Measurements from ENCODE around the gene ITPA.
"Not testable (repeated sequence)": the region's sequence is repeated elsewhere in the genome, so short reads cannot be mapped to it uniquely, and the experiment has no call there.

ITPA gene

DNA sequence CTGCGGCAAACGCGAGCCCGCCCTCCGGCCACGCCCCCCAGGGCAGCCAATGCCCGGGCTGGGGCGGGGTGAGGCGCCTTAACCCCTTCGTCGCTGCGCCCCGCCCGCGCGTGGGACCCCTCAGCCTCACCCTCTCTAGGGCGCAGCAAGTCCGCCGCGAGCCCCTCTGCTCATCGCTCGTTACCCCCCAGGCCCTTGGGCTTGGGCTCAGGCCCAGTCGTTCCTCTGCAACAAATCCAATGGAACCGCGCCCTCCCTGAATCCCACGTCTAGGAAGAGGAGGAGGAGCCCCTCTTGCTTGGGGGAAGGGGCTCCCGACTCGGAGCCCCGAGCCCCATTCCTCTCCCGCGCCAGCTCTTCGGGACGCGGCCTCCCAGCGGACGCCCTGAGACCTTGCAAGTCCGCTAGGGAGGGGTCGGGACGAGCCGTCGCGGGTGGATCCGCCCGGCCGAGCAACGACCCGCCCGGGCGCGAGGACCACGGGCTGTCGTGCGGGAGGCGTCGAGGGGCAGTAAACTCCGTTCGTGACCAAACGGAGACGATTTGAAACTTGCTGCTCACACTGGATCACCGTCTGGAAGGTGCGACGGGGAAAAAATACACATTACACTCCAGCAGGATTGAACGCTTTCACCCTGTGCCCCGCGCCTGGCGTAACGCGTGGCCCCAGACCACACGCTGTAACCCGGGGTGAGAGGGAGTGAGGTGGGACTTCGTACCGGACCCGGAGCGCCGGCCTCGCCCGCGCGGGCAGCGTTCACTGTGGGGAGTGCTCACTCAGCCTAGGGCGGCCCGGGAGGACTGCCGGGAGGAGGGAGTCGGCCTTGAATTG, 35.5 kb upstream of the ITPA start:
- peak; percentile 67 for DNase-seq

DNA sequence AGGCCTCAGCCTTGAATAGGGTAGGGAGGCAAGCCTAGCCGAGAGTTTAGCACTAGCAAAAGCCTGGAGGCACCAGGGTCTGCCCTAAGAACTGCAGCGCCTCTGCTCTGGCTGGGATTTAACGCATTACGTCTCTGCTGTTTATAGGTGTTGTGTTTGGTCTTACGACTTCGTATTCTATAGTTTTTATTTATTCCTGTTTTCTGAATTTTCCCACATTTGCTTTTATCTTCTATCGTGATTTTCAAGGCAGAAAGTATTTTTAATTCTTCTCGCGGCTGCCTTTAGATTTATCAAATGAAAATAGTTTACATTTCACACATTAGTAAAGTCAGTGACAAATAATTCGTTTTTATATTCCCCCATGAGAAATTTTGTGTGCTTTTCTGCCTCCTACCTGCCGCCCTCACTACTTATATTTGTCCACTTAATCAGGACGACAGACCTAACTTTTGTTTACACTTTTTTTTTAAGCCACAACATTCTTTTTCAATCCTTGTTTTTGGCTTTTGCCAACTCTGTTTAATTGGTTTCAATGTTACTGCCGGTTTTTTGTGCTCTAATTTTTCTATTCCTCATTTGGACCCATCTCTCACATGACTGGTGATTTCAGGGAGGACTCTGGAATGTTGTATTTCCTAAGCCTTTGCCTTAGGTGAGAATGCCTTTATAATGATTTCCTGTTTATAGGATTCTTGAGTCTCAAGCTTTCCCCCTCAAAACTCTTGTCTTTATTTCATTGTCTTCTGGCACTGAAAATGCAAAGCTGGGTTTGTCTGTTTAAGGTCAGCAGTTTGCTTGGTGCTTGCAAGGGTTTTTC, 34.6 kb upstream of the ITPA start:
- no peak for DNase-seq

DNA sequence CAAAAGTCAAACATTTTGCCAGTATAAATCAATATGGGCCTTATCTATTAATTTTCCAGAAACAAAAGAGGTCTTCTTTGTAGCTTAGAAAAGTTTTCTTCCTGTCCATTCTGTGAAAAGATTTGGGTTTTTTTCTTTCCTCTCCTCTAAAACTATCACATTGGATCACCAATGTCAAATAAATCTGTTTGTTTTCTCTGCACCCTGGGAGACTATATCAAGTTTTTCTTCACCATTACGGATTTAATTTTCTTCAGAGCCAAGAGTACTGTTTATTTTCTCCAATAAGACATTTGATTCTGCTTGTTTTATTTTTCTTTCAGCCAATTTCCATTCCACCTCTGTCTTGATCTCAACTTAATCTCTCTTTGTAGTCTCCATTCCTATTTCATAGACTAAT, 34.0 kb upstream of the ITPA start:
- DNase-seq = no peak

DNA sequence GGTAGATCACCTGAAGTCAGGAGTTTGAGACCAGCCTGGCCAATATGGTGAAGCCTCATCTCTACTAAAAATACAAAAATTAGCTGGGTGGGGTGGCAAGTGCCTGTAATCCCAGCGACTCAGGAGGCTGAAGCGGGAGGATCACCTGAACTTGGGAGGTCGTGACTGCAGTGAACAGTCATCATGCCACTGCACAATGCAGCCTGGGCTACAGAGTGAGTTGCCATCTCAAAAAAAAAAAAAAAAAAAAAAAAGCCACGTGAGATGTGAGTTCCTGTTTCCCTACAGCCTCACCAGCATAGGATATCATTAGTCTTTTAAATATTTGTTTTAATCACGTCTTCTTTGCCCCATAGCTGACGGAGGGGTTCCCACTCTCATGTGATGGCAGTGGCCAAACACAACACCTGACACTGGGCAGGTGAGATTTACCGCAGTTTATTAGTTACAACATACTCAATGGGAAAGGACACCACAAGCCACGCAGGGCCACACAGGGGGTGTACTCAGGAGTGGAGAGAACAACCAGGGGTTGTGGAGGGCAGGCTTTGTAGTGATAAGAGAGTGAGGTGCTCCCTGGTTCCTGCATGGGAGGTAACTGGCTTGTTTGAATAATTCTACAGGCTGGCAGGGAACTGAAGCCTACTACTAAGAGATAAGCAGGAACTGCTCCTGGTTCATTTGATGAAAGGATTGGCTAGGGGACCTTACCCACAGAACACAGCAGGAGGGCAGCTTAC, 31.4 kb upstream of the ITPA start:
- DNase-seq = no peak

DNA sequence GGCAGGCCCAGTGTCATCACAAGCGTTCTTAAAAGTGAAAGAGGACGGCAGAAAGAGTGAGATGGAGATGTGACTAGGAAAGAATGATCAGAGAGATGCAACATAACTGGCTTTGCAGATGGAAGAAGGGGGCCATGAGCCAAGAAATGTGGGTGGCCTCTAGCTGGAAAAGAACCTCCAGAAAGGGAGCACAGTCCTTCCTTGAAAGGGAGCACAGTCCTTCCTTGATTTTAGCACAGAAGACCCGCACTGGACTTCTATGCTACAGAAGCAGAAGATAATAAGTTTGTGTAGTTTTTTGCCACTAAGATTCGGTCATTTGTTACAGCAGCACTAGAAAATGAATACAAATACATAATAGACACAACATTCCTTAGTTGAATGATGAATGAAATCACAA, 29.0 kb upstream of the ITPA start:
- DNase-seq = no peak

DNA sequence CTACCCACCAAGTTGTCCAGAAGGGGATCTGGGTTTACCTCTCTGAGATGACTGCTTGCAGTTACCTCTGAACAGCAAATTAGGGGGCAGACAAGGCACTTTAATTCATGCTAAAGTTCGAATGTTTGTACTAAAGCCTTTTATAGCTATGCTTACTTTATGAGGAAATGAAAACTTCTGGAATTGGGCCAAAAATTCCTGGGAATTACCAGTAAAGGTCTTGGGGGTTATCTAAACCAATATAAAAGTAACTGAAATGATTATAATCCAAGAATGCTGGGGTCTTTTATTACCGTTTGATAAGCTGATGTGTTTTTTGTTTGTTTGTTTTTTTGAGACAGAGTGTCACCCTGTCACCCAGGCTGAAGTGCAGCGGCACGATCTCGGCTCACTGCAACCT, 28.0 kb upstream of the ITPA start:
- no peak for DNase-seq

DNA sequence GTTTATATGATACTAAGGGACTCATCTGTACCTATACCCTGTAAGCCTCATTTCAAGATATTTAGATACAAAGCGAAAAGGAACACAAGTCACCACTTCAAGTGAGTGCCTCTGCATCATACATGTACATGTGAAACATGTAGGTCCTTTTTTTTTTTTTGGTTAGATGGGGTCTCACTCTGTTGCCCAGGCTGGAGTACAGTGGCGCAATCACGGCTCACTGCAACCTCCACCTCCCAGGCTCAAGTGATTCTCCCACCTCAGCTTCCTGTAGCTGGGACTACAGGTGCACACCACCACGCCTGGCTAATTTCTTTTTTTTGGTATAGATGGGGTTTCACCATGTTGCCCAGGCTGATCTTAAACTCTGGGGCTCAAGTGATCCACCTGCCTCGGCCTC, 26.9 kb upstream of the ITPA start:
- not testable (repeated sequence) for DNase-seq

DNA sequence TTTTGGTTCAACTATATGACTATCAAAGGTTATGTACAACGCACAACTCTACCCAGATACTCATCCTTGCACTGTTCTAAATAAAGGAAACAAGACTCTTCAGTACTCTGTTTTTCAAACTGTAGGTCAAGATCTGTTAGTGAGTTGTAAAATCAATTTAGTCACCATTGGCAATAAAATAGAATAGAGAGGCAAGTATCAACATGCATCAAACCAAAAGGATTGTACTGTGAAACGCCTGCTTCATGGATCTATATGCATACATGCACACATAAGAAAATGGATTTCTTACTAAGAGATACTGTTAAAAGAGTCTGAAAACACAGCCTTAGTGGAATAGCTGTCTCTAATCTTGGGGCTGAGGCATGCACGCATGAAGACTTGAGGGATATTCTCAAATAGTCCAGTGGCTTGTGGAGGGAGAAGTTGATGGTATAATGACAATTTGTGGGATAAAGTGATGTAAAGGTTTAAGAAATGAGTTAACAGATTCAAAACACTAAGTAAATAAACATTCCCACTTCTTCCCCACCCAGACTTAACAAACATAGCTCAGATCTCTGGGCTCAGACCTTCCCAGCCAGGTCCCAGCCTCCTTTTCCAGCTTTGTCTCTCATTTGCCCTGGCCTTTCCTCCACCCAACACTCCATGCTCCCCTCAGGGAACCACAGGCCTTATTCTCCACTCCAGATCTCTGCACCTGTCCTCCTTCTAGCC, 25.2 kb upstream of the ITPA start:
- DNase-seq = no peak

DNA sequence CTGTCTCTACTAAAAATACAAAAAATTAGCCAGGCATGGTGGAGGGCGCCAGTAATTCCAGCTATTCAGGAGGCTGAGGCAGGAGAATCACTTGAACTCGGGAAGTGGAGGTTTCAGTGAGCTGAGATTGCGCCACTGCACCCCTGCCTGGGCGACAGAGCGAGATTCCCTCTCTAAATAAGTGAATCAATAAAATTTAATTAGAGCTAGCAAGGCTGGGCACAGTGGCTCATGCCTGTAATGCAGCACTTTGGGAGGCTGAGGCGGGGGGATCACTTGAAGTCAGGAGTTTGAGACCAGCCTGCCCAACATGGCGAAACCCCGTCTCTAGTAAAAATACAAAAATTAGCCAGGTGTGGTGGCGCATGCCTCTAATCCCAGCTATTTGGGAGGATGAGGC, 21.4 kb upstream of the ITPA start:
- not testable (repeated sequence) for DNase-seq

DNA sequence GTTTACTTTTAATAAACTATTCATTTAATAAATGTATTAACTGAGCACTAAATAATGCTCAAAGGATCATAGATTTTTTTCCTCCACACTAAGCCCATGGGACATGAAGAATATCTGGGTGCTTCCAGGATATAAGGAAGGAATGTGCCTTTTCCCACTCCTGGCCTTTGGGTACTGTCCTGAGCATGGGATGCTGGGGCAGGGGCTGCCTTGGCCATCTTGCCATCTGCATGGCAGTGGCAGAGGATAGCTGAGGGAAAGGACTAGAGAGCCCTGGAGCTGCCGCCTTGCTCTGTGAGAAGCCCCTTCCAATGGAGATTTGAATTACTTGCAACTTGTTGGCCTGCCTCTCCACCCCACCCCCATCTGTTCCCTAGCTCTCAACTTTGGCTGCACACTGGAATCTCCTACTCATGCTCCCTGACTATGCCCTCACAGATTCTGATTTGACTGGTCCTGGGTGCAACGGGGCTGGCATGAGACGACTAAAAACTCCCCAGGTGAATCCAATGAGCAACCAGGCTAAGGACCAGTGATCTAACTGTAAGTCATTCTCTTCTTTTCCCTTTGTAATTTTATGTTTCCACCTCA, 20.4 kb upstream of the ITPA start:
- DNase-seq = no peak

DNA sequence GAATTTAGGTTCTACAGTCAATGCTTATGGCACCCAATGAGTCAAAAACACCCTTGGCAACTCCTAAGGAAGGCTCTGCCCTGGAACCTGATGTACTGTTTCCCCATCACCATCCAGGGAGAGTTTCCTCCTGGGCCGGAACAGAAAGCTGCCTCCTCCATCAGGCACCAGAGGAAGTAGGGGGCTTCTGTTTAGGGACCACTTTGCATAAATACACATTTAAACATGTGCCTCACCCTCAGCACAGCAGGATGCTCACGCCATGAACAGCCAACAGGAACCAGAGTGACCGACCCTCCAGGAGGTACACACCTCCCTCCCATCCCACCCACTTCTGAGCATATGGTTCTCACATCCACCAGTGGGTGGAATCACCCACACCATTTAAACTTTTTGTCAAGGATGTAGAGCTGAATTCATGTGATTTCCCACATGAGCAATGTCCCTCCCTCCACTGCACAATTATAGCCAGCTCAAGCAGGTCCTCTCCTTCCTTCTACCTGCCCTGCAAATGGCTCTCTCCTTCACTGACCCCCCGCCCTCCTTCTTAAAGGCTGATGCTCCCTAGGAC, 19.7 kb upstream of the ITPA start:
- DNase-seq = no peak

DNA sequence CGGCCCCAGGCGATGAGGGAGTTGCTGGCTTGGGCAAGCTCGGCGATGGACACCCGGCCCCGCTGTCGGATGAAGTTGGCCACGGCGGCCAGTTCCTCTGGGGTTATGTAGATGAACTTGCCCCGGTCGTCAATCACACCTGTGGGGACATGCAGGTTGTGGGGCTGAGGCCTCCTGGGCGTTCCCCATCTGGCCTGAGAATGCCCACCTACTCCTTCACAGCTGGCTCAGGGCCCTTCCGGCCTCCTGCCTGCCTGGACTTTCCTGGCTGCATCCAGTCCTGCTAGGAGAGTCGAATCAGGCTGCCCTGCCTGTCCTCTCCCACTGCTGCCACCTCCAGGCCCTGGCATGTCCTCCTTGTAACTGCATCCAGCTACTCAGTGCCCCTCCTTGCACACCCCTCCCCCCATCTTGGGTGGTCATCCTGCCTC, 18.6 kb upstream of the ITPA start:
- DNase-seq = no peak

DNA sequence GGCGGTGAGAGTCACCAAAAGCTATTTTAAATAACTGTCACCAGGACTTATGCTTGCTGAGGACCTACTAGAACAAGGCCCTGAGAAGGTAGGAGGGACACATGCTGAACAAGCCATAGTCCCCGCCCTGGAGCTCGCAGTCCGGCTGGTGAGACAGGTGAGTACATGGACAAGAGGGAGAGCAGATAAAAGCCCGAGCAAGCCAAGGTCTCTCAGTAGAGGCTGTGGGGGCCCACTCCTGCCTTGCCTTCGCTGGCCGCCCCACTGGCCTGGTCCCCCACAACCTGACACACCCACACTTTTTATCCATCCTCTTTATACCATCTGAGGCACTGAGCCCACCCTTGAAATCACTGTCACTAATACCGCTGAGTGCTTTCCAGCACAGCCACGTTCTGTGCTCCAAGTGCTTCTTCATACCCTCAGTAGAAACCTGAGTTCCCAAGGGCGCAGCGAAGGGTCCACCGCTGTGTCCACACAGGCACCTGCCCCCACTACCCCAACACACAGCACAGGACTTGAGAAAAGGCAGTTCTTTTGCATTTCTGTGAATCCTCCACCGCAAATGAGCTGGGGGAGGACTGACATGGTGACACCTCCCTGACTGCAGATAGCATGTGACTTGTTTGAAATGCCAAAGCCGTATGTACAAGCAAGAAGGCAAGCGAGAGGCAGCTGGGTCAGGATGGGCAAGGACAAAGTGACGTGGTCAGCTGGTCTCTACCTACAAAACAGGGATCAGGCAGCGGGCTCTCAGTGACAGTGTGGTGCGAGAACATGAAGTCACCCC, 16.9 kb upstream of the ITPA start:
- DNase-seq = no peak

DNA sequence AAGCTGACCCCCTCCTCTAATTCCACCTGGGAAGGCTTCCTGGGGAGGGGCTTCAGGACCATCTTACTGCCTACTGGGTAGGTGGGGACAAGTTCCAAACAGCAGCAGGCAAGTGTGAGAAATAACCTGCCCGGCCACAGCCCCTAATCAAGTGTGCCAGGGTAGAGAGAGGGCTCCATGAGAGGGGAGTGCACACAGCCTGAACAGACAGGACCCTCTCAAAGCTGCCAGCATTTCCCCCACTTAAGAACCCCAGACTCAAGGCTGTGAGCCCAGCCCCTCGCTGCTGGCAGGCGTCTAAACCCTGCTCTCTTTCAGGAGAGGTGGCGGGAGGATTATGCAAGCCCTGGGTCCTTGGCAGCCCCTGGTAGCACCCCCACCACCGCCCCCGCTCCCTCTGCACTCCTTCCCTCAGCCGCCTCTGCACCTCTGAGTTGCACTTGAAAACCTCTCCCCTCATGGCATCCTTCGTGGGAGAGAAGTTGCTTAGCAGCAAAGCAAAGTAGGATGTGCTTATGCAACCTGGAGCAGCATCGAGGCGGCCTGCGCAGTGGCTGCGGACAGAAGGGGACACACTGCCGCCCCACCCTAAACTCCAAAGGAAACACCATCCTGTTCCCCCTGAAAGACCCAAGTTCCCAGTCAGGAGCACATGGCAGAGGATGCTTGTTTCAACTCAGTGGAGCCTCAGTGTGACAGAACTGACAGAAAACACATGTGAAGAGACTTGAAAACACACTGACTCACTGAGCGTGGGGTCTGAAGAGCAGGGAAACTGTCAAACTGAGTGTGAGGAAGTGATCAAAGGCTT, 15.3 kb upstream of the ITPA start:
- no peak for DNase-seq

DNA sequence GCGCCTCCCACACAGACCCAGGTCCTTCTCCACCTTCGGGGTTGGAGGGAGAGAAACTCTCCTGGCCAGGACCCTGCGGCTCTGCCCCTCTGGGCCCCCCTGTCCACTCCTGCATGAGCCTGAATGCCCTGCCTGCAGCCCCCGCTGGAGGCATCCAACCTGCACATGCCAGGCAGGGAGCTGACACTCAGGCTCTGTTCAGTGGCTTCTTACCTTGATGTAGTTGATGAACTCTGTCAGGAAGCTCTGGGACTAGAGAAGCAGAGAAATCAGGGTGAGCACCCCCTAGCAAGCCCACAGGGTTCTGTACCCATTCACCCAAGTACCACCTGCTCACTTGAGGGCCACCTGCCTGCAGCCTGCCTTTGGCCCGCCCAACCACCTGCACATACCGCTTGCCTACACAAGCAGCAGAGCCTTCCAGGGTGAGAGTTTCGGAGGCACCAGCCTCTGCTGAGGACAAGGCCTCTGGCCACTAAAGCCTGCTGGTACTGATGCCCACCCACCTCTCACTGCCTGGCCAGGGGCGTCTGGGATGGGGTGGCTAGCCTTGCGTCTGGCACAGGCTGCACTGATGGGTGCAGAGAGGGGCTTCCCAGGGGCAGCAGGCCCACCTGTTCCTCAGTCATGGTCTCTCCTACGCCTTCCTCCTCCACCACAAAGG, 14.5 kb upstream of the ITPA start:
- no peak for DNase-seq

DNA sequence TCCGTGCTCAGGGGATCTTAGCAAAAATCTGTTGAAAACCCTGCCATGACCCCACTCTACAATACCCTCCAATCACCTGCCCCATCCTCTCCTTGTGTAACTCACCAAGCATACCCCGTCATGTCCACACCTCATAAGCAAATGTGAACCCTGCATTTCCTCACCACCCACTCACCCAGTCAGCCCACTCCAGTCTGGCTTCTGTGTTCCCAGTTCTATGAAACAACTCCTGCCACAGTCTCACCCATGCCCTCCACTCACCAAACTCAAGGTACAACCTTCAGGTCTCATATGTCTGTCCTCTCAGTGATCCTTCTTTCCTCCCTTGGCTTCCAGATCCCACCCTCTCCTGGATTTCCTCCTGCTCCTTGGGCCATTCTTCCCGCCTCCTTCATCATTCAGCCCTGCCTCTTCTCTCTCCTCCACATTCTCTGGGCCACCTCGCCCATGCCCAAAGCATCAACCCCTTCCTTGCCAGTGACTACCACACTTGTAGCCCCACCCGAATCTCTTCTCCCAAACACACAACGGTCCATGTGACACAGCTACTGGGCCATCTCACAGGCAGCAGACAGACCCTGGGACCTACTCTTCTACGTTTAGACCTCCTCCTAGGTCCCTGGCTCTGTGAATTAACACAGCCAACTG, 13.6 kb upstream of the ITPA start:
- DNase-seq = no peak

DNA sequence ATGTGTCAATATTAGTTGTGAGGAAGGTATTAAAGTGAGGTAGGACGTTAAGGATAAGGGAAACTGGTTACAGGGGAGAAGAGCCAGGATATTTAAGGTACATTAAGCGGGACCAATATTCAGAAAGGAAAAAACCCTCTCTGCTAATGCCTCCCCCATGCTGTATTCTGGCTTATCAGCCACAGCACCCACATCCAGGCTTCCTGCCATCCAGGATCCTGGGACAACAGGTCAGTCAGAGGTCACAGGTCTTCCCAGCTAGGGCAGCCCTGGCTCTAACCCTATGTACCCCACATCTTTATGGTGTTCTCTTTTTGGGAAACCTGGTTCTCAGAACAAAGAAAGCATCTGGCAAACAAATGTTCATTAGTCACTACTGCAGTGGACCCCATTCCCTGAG, 10.1 kb upstream of the ITPA start:
- no peak for DNase-seq

DNA sequence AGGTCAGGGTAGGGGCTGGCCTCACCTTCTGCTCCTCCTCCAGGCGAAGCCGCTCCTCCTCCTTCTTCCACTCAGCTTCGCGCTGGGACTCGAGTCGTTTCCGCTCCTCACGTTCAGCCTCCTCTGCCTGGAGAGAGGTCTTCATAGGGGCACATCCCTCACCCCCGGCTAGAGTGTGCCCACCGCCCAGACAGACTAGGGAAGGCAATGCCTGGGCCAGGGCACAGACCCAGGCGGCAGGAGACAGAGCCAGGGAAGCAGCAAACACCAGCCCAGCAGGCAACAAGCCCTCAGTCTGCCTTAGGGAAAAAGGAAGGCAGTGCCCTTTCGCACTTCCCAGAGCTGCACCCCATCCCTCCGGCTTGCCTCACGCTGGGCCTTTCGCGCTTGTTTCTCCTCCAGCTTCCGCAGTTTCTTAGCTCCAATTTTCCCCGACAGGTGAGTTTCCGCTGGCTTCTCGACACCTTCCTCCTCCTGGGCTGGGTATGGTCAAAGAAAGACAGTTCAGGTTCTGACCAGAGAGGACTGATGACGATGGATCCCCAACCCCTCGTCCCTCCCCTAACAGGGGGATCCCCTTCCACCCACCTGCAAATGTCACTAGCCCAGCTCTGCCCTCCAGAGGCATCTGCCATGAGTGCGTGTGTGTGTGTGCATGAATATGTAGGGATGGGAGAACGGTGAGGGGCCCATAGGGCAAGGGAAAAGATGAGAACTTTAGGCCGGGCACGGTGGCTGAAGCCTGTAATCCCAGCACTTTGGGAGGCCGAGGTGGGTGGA, 9.1 kb upstream of the ITPA start:
- no peak for DNase-seq

DNA sequence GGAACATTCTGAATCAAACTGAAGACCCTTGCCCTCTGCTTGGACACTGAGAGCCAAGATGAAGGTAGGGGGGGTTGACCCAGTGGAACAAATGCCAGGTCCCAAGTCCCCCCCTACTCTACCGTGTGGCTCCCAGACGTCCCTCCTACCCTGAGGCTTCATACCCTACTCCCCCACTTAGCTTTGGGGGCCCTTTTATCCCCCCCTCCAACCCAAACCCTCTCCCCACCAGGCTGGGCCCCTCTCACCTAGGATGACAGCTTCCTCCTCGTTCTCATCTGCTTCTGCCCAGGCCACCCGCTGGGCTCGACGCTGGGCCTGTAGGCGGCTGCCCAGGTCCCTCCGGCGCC, 6.4 kb upstream of the ITPA start:
- no peak for DNase-seq
